Fibroblast of the aortic adventitia (primary cell): Measurements from ENCODE around the gene CCDC192. TPM values are rescaled to one million over a fixed set of nuclear protein-coding genes. Genes with fewer than 3 reads are reported as not detected.

Source experiments
- DNase-seq: peaks from one replicate; pipeline ENCODE4 v3.0.0-alpha.2; 2010; ENCODE audit warnings: low read depth
- H3K4me3 ChIP-seq: 2 replicates; pipeline ENCODE4 v1.5.1; 2011; ENCODE audit warnings: low read depth, mild to moderate bottlenecking, control low read depth, low read length, moderate library complexity
- total RNA-seq: library from RNA; depleted of rRNA; stranded (reverse); fragments of >200 nt; gene quantifications from 2 replicates; pipeline ENCODE4 v1.2.3, GENCODE V29; 2012; ENCODE audit warnings: low replicate concordance
- TF ChIP-seq, protein P1 (sequence below): IDR thresholded peaks from 2 replicates; pipeline ENCODE4 v1.5.1; 2011; ENCODE audit warnings: mild to moderate bottlenecking, low read length, control low read depth, inconsistent platforms; ENCODE audit not compliant: insufficient read depth

Gene CCDC192
- total RNA-seq, 1 donor, result not detected

GRCh38 chr5:127827451-127827850, 124.3 kb downstream of the CCDC192 start:
- TF ChIP-seq, protein P1, sequence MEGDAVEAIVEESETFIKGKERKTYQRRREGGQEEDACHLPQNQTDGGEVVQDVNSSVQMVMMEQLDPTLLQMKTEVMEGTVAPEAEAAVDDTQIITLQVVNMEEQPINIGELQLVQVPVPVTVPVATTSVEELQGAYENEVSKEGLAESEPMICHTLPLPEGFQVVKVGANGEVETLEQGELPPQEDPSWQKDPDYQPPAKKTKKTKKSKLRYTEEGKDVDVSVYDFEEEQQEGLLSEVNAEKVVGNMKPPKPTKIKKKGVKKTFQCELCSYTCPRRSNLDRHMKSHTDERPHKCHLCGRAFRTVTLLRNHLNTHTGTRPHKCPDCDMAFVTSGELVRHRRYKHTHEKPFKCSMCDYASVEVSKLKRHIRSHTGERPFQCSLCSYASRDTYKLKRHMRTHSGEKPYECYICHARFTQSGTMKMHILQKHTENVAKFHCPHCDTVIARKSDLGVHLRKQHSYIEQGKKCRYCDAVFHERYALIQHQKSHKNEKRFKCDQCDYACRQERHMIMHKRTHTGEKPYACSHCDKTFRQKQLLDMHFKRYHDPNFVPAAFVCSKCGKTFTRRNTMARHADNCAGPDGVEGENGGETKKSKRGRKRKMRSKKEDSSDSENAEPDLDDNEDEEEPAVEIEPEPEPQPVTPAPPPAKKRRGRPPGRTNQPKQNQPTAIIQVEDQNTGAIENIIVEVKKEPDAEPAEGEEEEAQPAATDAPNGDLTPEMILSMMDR, result no peak
- no peak overlapping the region for H3K4me3 ChIP-seq
- DNase-seq, result no peak

GRCh38 chr5:127830157-127830556, 127.0 kb downstream of the CCDC192 start:
- peak; percentile 64 for DNase-seq
- H3K4me3 ChIP-seq, result no peak overlapping the region
- TF ChIP-seq, protein P1, result no peak

GRCh38 chr5:127830829-127831598, 127.8 kb downstream of the CCDC192 start:
- no peak overlapping the region for H3K4me3 ChIP-seq
- no peak for DNase-seq
- TF ChIP-seq, protein P1, result no peak

DNA sequence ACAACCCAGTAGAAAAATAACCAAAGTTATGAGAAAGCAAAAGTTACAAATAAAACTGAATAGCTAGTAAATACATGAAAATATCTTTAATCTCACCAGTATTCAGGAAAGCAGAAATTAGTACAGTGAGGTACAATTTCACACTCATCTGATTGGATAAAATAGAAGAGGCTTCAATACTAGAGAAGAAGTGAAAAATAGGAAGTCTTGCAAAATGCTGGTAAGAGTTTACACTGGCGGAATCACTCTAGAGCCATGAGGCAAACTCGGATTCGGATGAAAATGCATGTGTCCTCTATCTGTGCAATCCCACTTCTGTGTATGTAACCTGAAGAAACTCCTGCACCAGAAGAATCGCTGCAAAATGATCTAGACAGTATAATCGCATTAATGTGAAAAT, 128.9 kb downstream of the CCDC192 start:
- no peak overlapping the region for H3K4me3 ChIP-seq
- DNase-seq, result no peak
- TF ChIP-seq, protein P1, result no peak

DNA sequence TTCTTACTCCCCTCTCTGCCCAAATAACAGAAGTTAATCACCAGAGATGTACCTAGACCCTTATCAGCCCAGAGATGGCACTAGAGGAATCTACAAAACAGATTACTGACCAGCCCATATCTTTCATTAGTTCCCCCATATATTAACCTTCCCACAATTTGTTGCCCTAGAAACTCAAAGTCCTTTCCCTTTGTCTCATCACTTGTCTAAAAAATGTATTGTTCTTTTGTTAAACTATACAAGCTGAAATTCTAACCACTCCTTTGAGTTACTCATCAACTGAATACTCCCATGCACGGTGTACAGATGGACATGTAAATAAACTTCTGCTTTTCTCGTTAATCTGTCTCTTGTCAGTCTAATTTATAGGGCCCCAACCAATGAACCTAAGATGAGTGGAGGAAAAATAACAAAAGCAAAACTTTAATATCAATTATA, 130.9 kb downstream of the CCDC192 start:
- TF ChIP-seq, protein P1, result no peak

GRCh38 chr5:127834554-127834953, 131.4 kb downstream of the CCDC192 start:
- no peak overlapping the region for H3K4me3 ChIP-seq
- DNase-seq, result peak; percentile 80
- TF ChIP-seq, protein P1, result no peak

More for the DNA sequence above, 130.9 kb downstream of the CCDC192 start:
- no peak overlapping the region for H3K4me3 ChIP-seq
- DNase-seq, result peak; percentile 45
